ENCODE results near the gene PRKCB. TPM values are rescaled to one million over a fixed set of nuclear protein-coding genes. Genes with fewer than 3 reads are reported as not detected.

PRKCB gene
- total RNA-seq, 1 experiment from 2014 or later: not detected

DNA sequence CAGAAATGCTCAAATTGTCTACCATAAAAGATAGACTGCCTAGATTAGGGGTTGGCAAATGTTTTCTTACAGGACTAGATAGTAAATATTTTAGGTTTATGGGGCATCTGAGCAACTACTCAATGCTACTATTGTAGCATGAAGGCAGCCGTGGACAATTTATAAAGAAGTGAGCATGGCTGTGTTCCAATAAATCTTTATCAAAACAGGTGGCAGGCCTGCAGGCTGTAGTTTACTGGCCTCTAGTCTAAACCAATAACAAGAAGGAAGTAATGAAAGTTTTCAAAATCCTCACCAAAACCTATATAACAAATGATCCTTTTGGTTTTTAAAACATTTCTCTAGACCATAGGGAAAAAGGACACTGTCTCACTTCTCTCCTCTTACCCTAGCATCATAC lies 105.2 kb downstream of the PRKCB start:
- H3K4me1 Mint-ChIP-seq (ENCODE audit: insufficient read depth, unreplicated experiment): no peaks in the 10 kb centered on the region
- H3K4me3 Mint-ChIP-seq (ENCODE audit: unreplicated experiment): no peak overlapping the region
- TF ChIP-seq CTCF (IDR thresholded peaks at IDR 0.05; ENCODE audit: unreplicated experiment): no peak
- peaks cover 6% of the 10 kb centered on the region for H3K36me3 Mint-ChIP-seq (ENCODE audit: insufficient read depth, unreplicated experiment)
- no peaks in the 10 kb centered on the region for H3K9me3 Mint-ChIP-seq (ENCODE audit: unreplicated experiment)
- no peak for DNase-seq (ENCODE audit: unreplicated experiment)
- peaks cover 44% of the 10 kb centered on the region for H3K27me3 Mint-ChIP-seq (ENCODE audit: insufficient read depth, unreplicated experiment)
- ChIA-PET POLR2A (no interaction called here), CTCF (interaction anchor here (0.5 kb wide), 1 partner anchor 264 kb away, joined by 3 read pairs; no protein-coding TSS in a partner anchor)
- intact Hi-C loops (cut with micrococcal nuclease): no loop called here
- H3K27ac Mint-ChIP-seq (ENCODE audit: low read depth, unreplicated experiment): no peak overlapping the region
- no TSS peak for BruUV-seq (replicated peaks)

DNA sequence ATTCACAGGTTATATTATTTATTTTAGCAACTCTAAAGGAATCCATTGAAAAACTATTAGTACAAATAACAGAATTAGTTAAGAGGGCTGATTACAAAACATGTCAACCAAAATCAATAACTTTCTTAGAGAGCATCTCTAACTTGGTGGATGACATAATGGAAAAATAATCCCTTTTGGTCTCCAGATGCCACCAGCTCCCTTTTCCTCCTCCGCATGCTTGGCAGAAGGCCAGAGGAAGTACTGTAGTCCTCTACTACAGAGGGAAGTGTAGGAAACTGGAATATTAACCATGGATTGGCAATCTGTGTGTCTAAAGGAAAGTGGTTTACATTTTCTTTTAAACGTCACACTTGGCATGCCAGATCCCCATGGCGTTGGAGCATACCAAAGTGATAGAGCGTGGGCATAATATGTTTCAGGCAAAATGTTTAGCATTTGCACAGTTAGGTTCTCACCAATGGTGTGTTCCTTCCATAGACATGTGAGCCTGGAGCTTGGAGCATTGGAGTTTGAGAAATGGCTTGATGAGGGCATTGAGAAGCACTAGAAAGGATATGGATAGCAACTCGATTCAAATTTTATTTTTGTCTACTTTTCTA lies 106.3 kb downstream of the PRKCB start:
- H3K27ac Mint-ChIP-seq (ENCODE audit: low read depth, unreplicated experiment): no peak overlapping the region
- BruUV-seq (replicated peaks): no TSS peak
- H3K36me3 Mint-ChIP-seq (ENCODE audit: insufficient read depth, unreplicated experiment): peaks cover 6% of the 10 kb centered on the region
- ChIA-PET POLR2A (no interaction called here), CTCF (interaction anchor here (0.6 kb wide), 1 partner anchor 36 kb away, joined by 3 read pairs; no protein-coding TSS in a partner anchor)
- H3K4me3 Mint-ChIP-seq (ENCODE audit: unreplicated experiment): no peak overlapping the region
- H3K27me3 Mint-ChIP-seq (ENCODE audit: insufficient read depth, unreplicated experiment): peaks cover 44% of the 10 kb centered on the region
- no peak for TF ChIP-seq CTCF (IDR thresholded peaks at IDR 0.05; ENCODE audit: unreplicated experiment)
- H3K9me3 Mint-ChIP-seq (ENCODE audit: unreplicated experiment): no peaks in the 10 kb centered on the region
- DNase-seq (ENCODE audit: unreplicated experiment): no peak
- H3K4me1 Mint-ChIP-seq (ENCODE audit: insufficient read depth, unreplicated experiment): no peaks in the 10 kb centered on the region
- intact Hi-C loops (cut with micrococcal nuclease): no loop called here

DNA sequence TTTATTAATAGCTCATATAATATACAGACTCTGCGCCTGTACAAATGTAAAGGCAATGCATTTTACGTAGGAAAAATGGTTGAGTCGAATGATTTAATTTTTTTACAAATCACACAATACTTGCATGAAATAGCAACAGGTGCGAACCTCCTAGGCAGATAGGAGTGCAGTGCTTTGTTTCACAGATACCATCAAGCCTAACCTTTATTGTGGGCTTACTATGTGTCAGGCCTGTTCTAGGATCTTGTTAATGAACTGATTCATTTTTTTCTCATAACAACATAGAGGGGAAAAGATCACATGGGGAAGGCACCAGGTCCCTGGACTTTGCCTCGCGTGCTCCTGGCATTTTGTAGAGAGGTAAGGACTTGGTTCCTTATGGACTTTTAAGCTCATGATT lies 107.8 kb downstream of the PRKCB start:
- intact Hi-C loops (cut with micrococcal nuclease): no loop called here
- peaks cover 29% of the 10 kb centered on the region for H3K27me3 Mint-ChIP-seq (ENCODE audit: insufficient read depth, unreplicated experiment)
- no peak overlapping the region for H3K4me3 Mint-ChIP-seq (ENCODE audit: unreplicated experiment)
- H3K4me1 Mint-ChIP-seq (ENCODE audit: insufficient read depth, unreplicated experiment): no peaks in the 10 kb centered on the region
- no peak for TF ChIP-seq CTCF (IDR thresholded peaks at IDR 0.05; ENCODE audit: unreplicated experiment)
- ChIA-PET CTCF (interaction anchor here (0.6 to 1.1 kb wide), 2 partner anchors 67 to 138 kb away, joined by 3 to 6 read pairs; no protein-coding TSS in a partner anchor), POLR2A (no interaction called here)
- peaks cover 6% of the 10 kb centered on the region for H3K36me3 Mint-ChIP-seq (ENCODE audit: insufficient read depth, unreplicated experiment)
- BruUV-seq (replicated peaks): no TSS peak
- H3K9me3 Mint-ChIP-seq (ENCODE audit: unreplicated experiment): no peaks in the 10 kb centered on the region
- no peak for DNase-seq (ENCODE audit: unreplicated experiment)
- H3K27ac Mint-ChIP-seq (ENCODE audit: low read depth, unreplicated experiment): no peak overlapping the region

DNA sequence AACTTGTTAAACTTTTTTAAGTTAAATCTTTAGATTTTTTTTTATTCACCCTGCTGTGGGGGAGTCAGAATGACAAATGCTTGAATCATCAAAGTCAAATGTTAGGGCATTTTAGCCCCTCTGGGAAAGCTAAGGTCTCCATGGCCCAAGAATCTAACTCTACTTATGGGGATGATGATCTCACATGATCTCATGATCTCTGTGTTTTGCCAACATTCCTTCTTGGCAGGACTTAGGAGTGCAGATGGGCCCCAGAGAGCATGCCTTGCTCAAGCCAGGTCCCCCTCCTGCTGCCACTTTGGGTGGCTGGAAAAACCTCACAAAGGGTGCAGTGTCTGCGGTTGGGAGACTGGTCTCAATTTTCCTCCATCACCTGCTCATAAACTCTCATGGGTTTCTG lies 108.6 kb downstream of the PRKCB start:
- BruUV-seq (replicated peaks): no TSS peak
- H3K9me3 Mint-ChIP-seq (ENCODE audit: unreplicated experiment): no peaks in the 10 kb centered on the region

More for the DNA sequence above, 108.6 kb downstream of the PRKCB start:
- intact Hi-C loops (cut with micrococcal nuclease): no loop called here
- ChIA-PET CTCF (interaction anchor here (1.1 kb wide), 1 partner anchor 66 kb away, joined by 6 read pairs; no protein-coding TSS in a partner anchor), POLR2A (no interaction called here)
- no peak for TF ChIP-seq CTCF (IDR thresholded peaks at IDR 0.05; ENCODE audit: unreplicated experiment)
- H3K36me3 Mint-ChIP-seq (ENCODE audit: insufficient read depth, unreplicated experiment): peaks cover 6% of the 10 kb centered on the region
- no peak for DNase-seq (ENCODE audit: unreplicated experiment)
- H3K4me1 Mint-ChIP-seq (ENCODE audit: insufficient read depth, unreplicated experiment): no peaks in the 10 kb centered on the region
- no peak overlapping the region for H3K27ac Mint-ChIP-seq (ENCODE audit: low read depth, unreplicated experiment)
- no peak overlapping the region for H3K4me3 Mint-ChIP-seq (ENCODE audit: unreplicated experiment)
- peaks cover 21% of the 10 kb centered on the region for H3K27me3 Mint-ChIP-seq (ENCODE audit: insufficient read depth, unreplicated experiment)
